Common myeloid progenitor, CD34-positive (primary cell): ENCODE measurements around the gene NEK10.
"Not testable (repeated sequence)": the region's sequence is repeated elsewhere in the genome, so short reads cannot be mapped to it uniquely, and the experiment has no call there.

Source experiments
- CTCF ChIA-PET: fragments of 350-600 bp; sonication (Branson Sonifier 250); formaldehyde crosslinking; loops from one replicate; lab custom pipeline; 2021; ENCODE audit warnings: antibody characterized with exemption; lab: Charles Lee
- POLR2A ChIA-PET: fragments of 350-600 bp; sonication (Branson Sonifier 250); formaldehyde crosslinking; loops from one replicate; lab custom pipeline; 2021; ENCODE audit warnings: antibody characterized with exemption; lab: Charles Lee
- DNase-seq, 3 donors: peaks; one replicate each; pipeline versions ENCODE4 v3.0.0 to v3.0.0-alpha.2; 2013
- H3K27ac ChIP-seq, 2 experiments: 1 replicate in 1 of 2; 2 replicates in 1 of 2; pipeline ENCODE4 v1.7.0; 2013; ENCODE audit warnings: inconsistent platforms in 2 of 2, low read length in 2 of 2, mild to moderate bottlenecking in 2 of 2, low read depth in 1 of 2, moderate library complexity in 1 of 2; ENCODE audit not compliant: severe bottlenecking in 2 of 2, insufficient read depth in 1 of 2, poor library complexity in 1 of 2
- H3K27me3 ChIP-seq, 5 experiments: replicated peaks in 2 of 5; 1 replicate in 3 of 5; 2 replicates in 2 of 5; pipeline versions ENCODE4 v1.6.1 to v1.7.0; 2013; ENCODE audit warnings: low read length in 4 of 5, mild to moderate bottlenecking in 2 of 5, moderate library complexity in 2 of 5, inconsistent platforms in 1 of 5; ENCODE audit not compliant: insufficient read depth in 5 of 5, control insufficient read depth in 4 of 5
- H3K36me3 ChIP-seq, 4 experiments: 1 replicate in 2 of 4; 2 replicates in 2 of 4; pipeline versions ENCODE4 v1.6.1 to v1.7.0; 2013; ENCODE audit warnings: low read length in 3 of 4, control low read depth in 1 of 4, mild to moderate bottlenecking in 1 of 4; ENCODE audit not compliant: control insufficient read depth in 4 of 4, insufficient read depth in 4 of 4
- H3K4me1 ChIP-seq, 4 experiments: 1 replicate in 3 of 4; 2 replicates in 1 of 4; pipeline versions ENCODE4 v1.6.1 to v1.7.1; 2013; ENCODE audit warnings: low read length in 3 of 4, mild to moderate bottlenecking in 3 of 4, control low read depth in 1 of 4, inconsistent platforms in 1 of 4, moderate library complexity in 1 of 4; ENCODE audit not compliant: control insufficient read depth in 4 of 4, insufficient read depth in 4 of 4; ENCODE audit errors: control extremely low read depth in 1 of 4
- H3K4me3 ChIP-seq, 7 experiments: 1 replicate in 4 of 7; 2 replicates in 3 of 7; pipeline versions ENCODE4 v1.5.1 to v1.7.0; 2013; ENCODE audit warnings: mild to moderate bottlenecking in 7 of 7, low read length in 6 of 7, moderate library complexity in 6 of 7, inconsistent platforms in 2 of 7, low read depth in 2 of 7, control low read depth in 1 of 7; ENCODE audit not compliant: insufficient read depth in 4 of 7, control insufficient read depth in 1 of 7; ENCODE audit errors: extremely low read depth in 1 of 7
- H3K9me3 ChIP-seq, 5 experiments: 1 replicate in 4 of 5; 2 replicates in 1 of 5; pipeline versions ENCODE4 v1.6.1 to v1.7.1; 2013; ENCODE audit warnings: low read length in 4 of 5, mild to moderate bottlenecking in 2 of 5, inconsistent platforms in 1 of 5, low read depth in 1 of 5, moderate library complexity in 1 of 5; ENCODE audit not compliant: control insufficient read depth in 4 of 5, insufficient read depth in 2 of 5; ENCODE audit errors: control extremely low read depth in 1 of 5
- WGBS: methylation state at CpG from one replicate; pipeline ENCODE4 v1.1.5; 2013; ENCODE audit not compliant: insufficient coverage; 5-methylcytosine and 5-hydroxymethylcytosine counted together

Gene NEK10

GRCh38 chr3:27315003-27315402 is 54.2 kb downstream of the NEK10 start:
- no peak for DNase-seq
- ChIA-PET POLR2A (no interaction called here), CTCF (no interaction called here)
- Histone ChIP-seq H3K27me3 (no peaks in the 10 kb centered on the region), H3K9me3 (no peaks in the 10 kb centered on the region), H3K4me1 (peaks cover 0 to 13% (median 0%) of the 10 kb centered on the region in 4 experiments), H3K36me3 (no peaks in the 10 kb centered on the region), H3K4me3 (no peak overlapping the region), H3K27ac (no peak overlapping the region)
- WGBS, result 94% methylated on average over 2 of the region's 2 CpGs

- H3K36me3 ChIP-seq, result no peaks in the 10 kb centered on the region
- peak; percentile 63 to 79 (median 73) for DNase-seq
- CTCF ChIA-PET, result interaction anchor here (1.0 to 3.3 kb wide), 8 partner anchors 51 to 369 kb away, joined by 3 to 13 read pairs (median 4); partner anchors contain the start of gene NEK10
- H3K4me1 ChIP-seq, result peaks cover 0 to 13% (median 0%) of the 10 kb centered on the region in 4 experiments
- H3K27ac ChIP-seq, result no peak overlapping the region
- POLR2A ChIA-PET, result no interaction called here
- H3K27me3 ChIP-seq, result no peaks in the 10 kb centered on the region
- no peak overlapping the region for H3K4me3 ChIP-seq
- no peaks in the 10 kb centered on the region for H3K9me3 ChIP-seq
- WGBS, result no CpG with 5 or more reads among the region's 5 CpGs
These were observed 57.0 kb downstream of the NEK10 start for GRCh38 chr3:27312044-27312668.

GRCh38 chr3:27311400-27311799 is 57.8 kb downstream of the NEK10 start:
- DNase-seq, result no peak
- POLR2A ChIA-PET, result no interaction called here

GRCh38 chr3:27310688-27311087 is 58.5 kb downstream of the NEK10 start:
- no peaks in the 10 kb centered on the region for H3K9me3 ChIP-seq
- ChIA-PET POLR2A (no interaction called here), CTCF (interaction anchor here (1.0 to 3.3 kb wide), 7 partner anchors 35 to 370 kb away, joined by 3 to 13 read pairs (median 3); partner anchors contain the start of gene NEK10)
- H3K4me1 ChIP-seq, result peaks cover 0 to 13% (median 0%) of the 10 kb centered on the region in 4 experiments
- H3K27me3 ChIP-seq, result no peaks in the 10 kb centered on the region
- H3K27ac ChIP-seq, result no peak overlapping the region
- DNase-seq, result peak; percentile 4 to 68 (median 58)
- no peaks in the 10 kb centered on the region for H3K36me3 ChIP-seq
- H3K4me3 ChIP-seq, result no peak overlapping the region
- WGBS, result 57% methylated on average over 2 of the region's 2 CpGs

More at GRCh38 chr3:27311400-27311799, 57.8 kb downstream of the NEK10 start:
- Histone ChIP-seq H3K4me3 (no peak overlapping the region), H3K27ac (no peak overlapping the region), H3K9me3 (no peaks in the 10 kb centered on the region), H3K27me3 (no peaks in the 10 kb centered on the region), H3K4me1 (peaks cover 0 to 13% (median 0%) of the 10 kb centered on the region in 4 experiments), H3K36me3 (no peaks in the 10 kb centered on the region)
- CTCF ChIA-PET, result interaction anchor here (1.0 to 3.3 kb wide), 9 partner anchors 34 to 370 kb away, joined by 3 to 13 read pairs (median 3); partner anchors contain the start of gene NEK10
- 100% methylated on average over 3 of the region's 5 CpGs for WGBS

GRCh38 chr3:27307566-27307965 is 61.6 kb downstream of the NEK10 start:
- Histone ChIP-seq H3K27me3 (no peaks in the 10 kb centered on the region), H3K36me3 (no peaks in the 10 kb centered on the region), H3K4me3 (no peak overlapping the region), H3K27ac (no peak overlapping the region), H3K9me3 (no peaks in the 10 kb centered on the region), H3K4me1 (peaks cover 0 to 13% (median 0%) of the 10 kb centered on the region in 4 experiments)
- ChIA-PET POLR2A (no interaction called here), CTCF (no interaction called here)
- WGBS, result no CpG with 5 or more reads among the region's 1 CpG
- no peak for DNase-seq

GRCh38 chr3:27302891-27303290 is 66.3 kb downstream of the NEK10 start:
- no CpG with 5 or more reads among the region's 1 CpG for WGBS
- Histone ChIP-seq H3K36me3 (no peaks in the 10 kb centered on the region), H3K27ac (no peak overlapping the region), H3K27me3 (no peaks in the 10 kb centered on the region), H3K9me3 (peaks cover 0 to 11% (median 8%) of the 10 kb centered on the region in 5 experiments), H3K4me3 (no peak overlapping the region), H3K4me1 (no peaks in the 10 kb centered on the region)
- CTCF ChIA-PET, result interaction anchor here (1.3 kb wide), 1 partner anchor 165 kb away, joined by 3 read pairs; no protein-coding TSS in a partner anchor
- no peak for DNase-seq
- POLR2A ChIA-PET, result no interaction called here

- CTCF ChIA-PET, DNase-seq, H3K4me3 ChIP-seq, H3K36me3 ChIP-seq, H3K27me3 ChIP-seq, H3K27ac ChIP-seq, POLR2A ChIA-PET, H3K4me1 ChIP-seq: not testable (repeated sequence)
- peaks cover 0 to 11% (median 8%) of the 10 kb centered on the region in 5 experiments for H3K9me3 ChIP-seq
- WGBS, result 92% methylated on average over 2 of the region's 2 CpGs
These were observed 70.2 kb downstream of the NEK10 start for GRCh38 chr3:27298981-27299380.
